Astrocyte of the cerebellum (primary cell): Measurements from ENCODE around the gene NFYA.

Source experiments
- DNase-seq: peaks from one replicate; pipeline ENCODE4 v3.0.0-alpha.2; 2011; ENCODE audit warnings: low read depth
- H3K4me3 ChIP-seq: 2 replicates; pipeline ENCODE4 v1.5.1; 2011; ENCODE audit warnings: mild to moderate bottlenecking, low read depth, low read length, moderate library complexity
- CTCF ChIP-seq: IDR thresholded peaks from 2 replicates; pipeline ENCODE4 v1.5.1; 2012; ENCODE audit warnings: low read length, low read depth, moderate library complexity, mild to moderate bottlenecking; ENCODE audit errors: missing control alignments
- in situ Hi-C: cut with HindIII; loops from 2 replicates; pipeline ENCODE4 v1.10.0; 2017; ENCODE audit warnings: low sequenced_read_pairs

The NFYA gene

DNA sequence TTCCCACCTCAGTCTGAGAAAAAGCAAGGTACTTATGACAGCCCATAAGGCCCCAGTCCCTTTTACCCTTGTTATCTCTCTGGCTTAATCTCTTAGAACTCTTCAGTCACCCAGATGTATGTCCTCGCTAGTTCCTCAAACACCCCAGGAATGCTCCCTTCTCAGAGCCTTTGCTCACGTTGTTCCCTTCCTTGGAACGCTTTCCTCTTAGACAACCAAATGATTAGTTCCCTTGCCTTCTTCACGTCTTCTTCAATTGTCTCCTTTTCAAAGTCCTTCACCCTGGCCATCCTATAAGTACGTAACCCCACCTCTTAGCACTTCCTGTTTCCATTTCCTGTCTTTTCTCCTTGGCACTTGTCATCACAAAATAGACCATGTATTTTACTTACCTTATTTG lies 20.9 kb upstream of the NFYA start:
- TF ChIP-seq CTCF = no peak

DNA sequence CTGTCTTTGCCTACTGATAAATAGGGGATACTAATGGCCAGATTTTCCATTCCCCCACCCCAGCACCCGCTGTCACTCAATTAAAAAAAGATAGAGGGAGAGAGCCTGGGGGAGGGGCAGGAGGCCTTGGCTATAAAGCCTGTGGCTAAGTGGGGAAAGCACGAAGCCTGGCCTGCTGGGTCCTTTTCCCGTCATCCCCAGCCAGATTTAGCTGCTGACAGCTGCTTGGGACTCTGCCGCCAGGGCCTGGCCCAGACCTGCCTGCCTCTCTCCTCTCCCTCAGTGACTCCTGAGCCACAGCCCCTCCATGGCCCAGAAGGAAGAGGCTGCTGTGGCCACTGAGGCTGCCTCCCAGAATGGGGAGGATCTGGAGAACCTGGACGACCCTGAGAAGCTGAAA lies 19.7 kb upstream of the NFYA start, which contains the start of gene APOBEC2:
APOBEC2 (plus strand) TSS at position 162 of the 400 bp plus-strand sequence; CDS start at position 308, 146 bp downstream.
- in situ Hi-C loops = loop anchor here (25.0 kb wide), 1 partner anchor 1691 kb away; no protein-coding TSS in a partner anchor
- H3K4me3 ChIP-seq = no peak within 1 kb of the TSS
- no peak for TF ChIP-seq CTCF
- no peak for DNase-seq

More for the DNA sequence above, 20.9 kb upstream of the NFYA start:
- no peak overlapping the region for H3K4me3 ChIP-seq
- in situ Hi-C loops = loop anchor here (25.0 kb wide), 1 partner anchor 1690 kb away; no protein-coding TSS in a partner anchor
- DNase-seq = no peak

GRCh38 chr6:41054511-41054910 lies 18.3 kb upstream of the NFYA start:
- in situ Hi-C loops = loop anchor here (25.0 kb wide), 1 partner anchor 1692 kb away; no protein-coding TSS in a partner anchor
- TF ChIP-seq CTCF = no peak
- H3K4me3 ChIP-seq = no peak overlapping the region
- DNase-seq = no peak

GRCh38 chr6:41055149-41055548 lies 17.6 kb upstream of the NFYA start:
- no peak for TF ChIP-seq CTCF
- in situ Hi-C loops = loop anchor here (25.0 kb wide), 1 partner anchor 1693 kb away; no protein-coding TSS in a partner anchor
- DNase-seq = no peak
- H3K4me3 ChIP-seq = no peak overlapping the region

GRCh38 chr6:41056768-41057490 lies 15.8 kb upstream of the NFYA start:
- no peak for DNase-seq
- no peak for TF ChIP-seq CTCF
- in situ Hi-C loops = loop anchor here (25.0 kb wide), 1 partner anchor 1695 kb away; no protein-coding TSS in a partner anchor
- H3K4me3 ChIP-seq = no peak overlapping the region

GRCh38 chr6:41058783-41059181 lies 14.0 kb upstream of the NFYA start:
- no peak overlapping the region for H3K4me3 ChIP-seq
- in situ Hi-C loops = loop anchor here (25.0 kb wide), 1 partner anchor 1696 kb away; no protein-coding TSS in a partner anchor
- TF ChIP-seq CTCF = no peak
- no peak for DNase-seq
